ENCODE measurements around the gene SUCLG2. TPM values are rescaled to one million over a fixed set of nuclear protein-coding genes. Genes with fewer than 3 reads are reported as not detected.

Gene SUCLG2
- total RNA-seq, 1 donor from 2014 or later, result 29.5 TPM

GRCh38 chr3:67580430-67581000 is 73.9 kb downstream of the SUCLG2 start:
- H3K36me3 ChIP-seq, result no peaks in the 10 kb centered on the region
- H3K27ac ChIP-seq, result no peak overlapping the region
- no peak for DNase-seq (ENCODE audit: extremely low spot score in 2 of 2)
- intact Hi-C loops (cut with DNase I), result no loop called here
- no peaks in the 10 kb centered on the region for H3K27me3 ChIP-seq
- H3K4me1 ChIP-seq, result no peaks in the 10 kb centered on the region
- H3K9me3 ChIP-seq, result no peaks in the 10 kb centered on the region
- H3K4me3 ChIP-seq, result no peak overlapping the region
- no peak for TF ChIP-seq POLR2AphosphoS5 (IDR thresholded peaks at IDR 0.05; ENCODE audit: insufficient read depth in 1 of 2, low read depth in 1 of 2)
- TF ChIP-seq, protein P1, sequence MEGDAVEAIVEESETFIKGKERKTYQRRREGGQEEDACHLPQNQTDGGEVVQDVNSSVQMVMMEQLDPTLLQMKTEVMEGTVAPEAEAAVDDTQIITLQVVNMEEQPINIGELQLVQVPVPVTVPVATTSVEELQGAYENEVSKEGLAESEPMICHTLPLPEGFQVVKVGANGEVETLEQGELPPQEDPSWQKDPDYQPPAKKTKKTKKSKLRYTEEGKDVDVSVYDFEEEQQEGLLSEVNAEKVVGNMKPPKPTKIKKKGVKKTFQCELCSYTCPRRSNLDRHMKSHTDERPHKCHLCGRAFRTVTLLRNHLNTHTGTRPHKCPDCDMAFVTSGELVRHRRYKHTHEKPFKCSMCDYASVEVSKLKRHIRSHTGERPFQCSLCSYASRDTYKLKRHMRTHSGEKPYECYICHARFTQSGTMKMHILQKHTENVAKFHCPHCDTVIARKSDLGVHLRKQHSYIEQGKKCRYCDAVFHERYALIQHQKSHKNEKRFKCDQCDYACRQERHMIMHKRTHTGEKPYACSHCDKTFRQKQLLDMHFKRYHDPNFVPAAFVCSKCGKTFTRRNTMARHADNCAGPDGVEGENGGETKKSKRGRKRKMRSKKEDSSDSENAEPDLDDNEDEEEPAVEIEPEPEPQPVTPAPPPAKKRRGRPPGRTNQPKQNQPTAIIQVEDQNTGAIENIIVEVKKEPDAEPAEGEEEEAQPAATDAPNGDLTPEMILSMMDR (IDR thresholded peaks at IDR 0.05), result no peak
- TF ChIP-seq POLR2A (IDR thresholded peaks at IDR 0.05), result no peak

DNA sequence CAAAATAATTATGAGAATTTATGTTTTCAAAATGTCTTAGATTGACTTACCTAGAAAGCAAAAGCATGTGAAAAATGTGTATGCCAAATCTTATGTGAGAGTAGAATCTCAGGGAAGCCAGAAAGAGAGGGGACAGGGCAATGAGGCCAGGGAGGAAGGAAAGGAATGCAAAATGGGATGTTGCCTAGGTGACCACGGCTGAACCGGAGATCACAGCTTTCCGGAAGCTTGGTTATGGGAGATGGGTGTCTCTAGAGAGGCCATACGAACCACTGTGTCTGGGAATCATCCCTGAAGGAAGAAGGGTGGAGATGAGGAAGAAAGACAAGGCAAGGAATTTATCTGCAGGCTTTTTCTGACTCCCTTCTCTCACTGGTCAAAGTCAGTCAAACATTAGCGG is 76.0 kb downstream of the SUCLG2 start:
- intact Hi-C loops (cut with DNase I), result no loop called here
- no peaks in the 10 kb centered on the region for H3K9me3 ChIP-seq
- no peak for DNase-seq (ENCODE audit: extremely low spot score in 2 of 2)
- H3K27me3 ChIP-seq, result no peaks in the 10 kb centered on the region
- no peak overlapping the region for H3K27ac ChIP-seq
- TF ChIP-seq POLR2AphosphoS5 (IDR thresholded peaks at IDR 0.05; ENCODE audit: insufficient read depth in 1 of 2, low read depth in 1 of 2), result no peak
- no peak for TF ChIP-seq POLR2A (IDR thresholded peaks at IDR 0.05)
- TF ChIP-seq, protein P1 (IDR thresholded peaks at IDR 0.05), result no peak
- no peaks in the 10 kb centered on the region for H3K4me1 ChIP-seq
- H3K4me3 ChIP-seq, result no peak overlapping the region
- no peaks in the 10 kb centered on the region for H3K36me3 ChIP-seq

DNA sequence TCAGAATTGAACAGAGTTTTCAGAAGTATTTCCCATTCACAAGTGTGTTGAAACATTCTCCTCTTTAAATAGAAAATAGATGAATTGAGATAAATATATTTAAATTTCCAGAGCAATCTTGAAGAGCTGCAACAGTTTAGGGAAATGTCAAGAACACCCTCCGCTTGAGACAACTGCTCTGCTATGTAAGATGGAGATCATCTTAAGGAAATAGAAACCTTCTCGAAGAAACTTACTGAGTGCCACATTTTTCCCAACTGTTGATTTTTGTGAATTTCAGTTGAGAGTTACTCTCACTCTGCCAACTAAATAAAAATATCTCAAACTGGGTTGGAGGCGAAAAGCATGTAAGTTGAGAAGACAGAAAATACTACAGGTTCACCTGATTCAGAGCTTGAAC is 78.0 kb downstream of the SUCLG2 start:
- Histone ChIP-seq H3K27me3 (no peaks in the 10 kb centered on the region), H3K36me3 (no peaks in the 10 kb centered on the region), H3K27ac (no peak overlapping the region), H3K4me3 (no peak overlapping the region), H3K4me1 (no peaks in the 10 kb centered on the region), H3K9me3 (no peaks in the 10 kb centered on the region)
- intact Hi-C loops (cut with DNase I), result no loop called here
- TF ChIP-seq POLR2A (IDR thresholded peaks at IDR 0.05), result no peak
- TF ChIP-seq POLR2AphosphoS5 (IDR thresholded peaks at IDR 0.05; ENCODE audit: insufficient read depth in 1 of 2, low read depth in 1 of 2), result no peak
- TF ChIP-seq, protein P1 (IDR thresholded peaks at IDR 0.05), result no peak
- DNase-seq (ENCODE audit: extremely low spot score in 2 of 2), result no peak

DNA sequence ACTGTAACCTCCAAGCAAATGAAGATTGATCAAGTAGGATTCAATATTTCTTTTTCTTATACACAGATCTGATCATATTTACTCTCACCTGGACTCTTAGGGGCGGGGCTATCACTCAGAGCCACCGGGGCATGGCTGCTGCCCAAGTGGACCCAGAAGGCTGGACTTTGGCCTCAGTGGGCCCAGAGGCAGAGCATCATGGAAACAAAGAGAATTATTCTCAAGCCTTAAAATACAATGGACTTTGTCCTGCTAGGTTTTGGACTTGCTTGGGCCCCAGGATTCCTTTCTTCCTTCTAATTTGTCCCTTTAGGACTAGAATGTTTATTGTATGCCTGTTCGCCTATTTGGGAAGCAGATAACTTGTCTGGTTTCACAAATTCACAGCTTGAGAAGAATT is 85.1 kb downstream of the SUCLG2 start:
- intact Hi-C loops (cut with DNase I), result no loop called here
- Histone ChIP-seq H3K4me1 (no peaks in the 10 kb centered on the region), H3K4me3 (no peak overlapping the region), H3K27me3 (no peaks in the 10 kb centered on the region), H3K36me3 (no peaks in the 10 kb centered on the region), H3K27ac (no peak overlapping the region), H3K9me3 (no peaks in the 10 kb centered on the region)
- no peak for DNase-seq (ENCODE audit: extremely low spot score in 2 of 2)
- TF ChIP-seq, protein P1 (IDR thresholded peaks at IDR 0.05), result no peak
- TF ChIP-seq POLR2A (IDR thresholded peaks at IDR 0.05) (no peak), POLR2AphosphoS5 (IDR thresholded peaks at IDR 0.05; ENCODE audit: insufficient read depth in 1 of 2, low read depth in 1 of 2) (no peak)

GRCh38 chr3:67567893-67568292 is 86.5 kb downstream of the SUCLG2 start:
- H3K36me3 ChIP-seq, result no peaks in the 10 kb centered on the region
- H3K27me3 ChIP-seq, result no peaks in the 10 kb centered on the region
- H3K9me3 ChIP-seq, result no peaks in the 10 kb centered on the region
- DNase-seq (ENCODE audit: extremely low spot score in 2 of 2), result no peak
- H3K27ac ChIP-seq, result no peak overlapping the region
- intact Hi-C loops (cut with DNase I), result no loop called here
- TF ChIP-seq POLR2A (IDR thresholded peaks at IDR 0.05), result no peak
- no peak for TF ChIP-seq POLR2AphosphoS5 (IDR thresholded peaks at IDR 0.05; ENCODE audit: insufficient read depth in 1 of 2, low read depth in 1 of 2)
- TF ChIP-seq, protein P1 (IDR thresholded peaks at IDR 0.05), result no peak
- no peak overlapping the region for H3K4me3 ChIP-seq
- H3K4me1 ChIP-seq, result no peaks in the 10 kb centered on the region
